DND-41 (cell line): ENCODE measurements around the gene TMEM63C.

Experiments used
- EZH2 ChIP-seq: IDR thresholded peaks from 3 replicates; pipeline ENCODE4 v1.6.1; 2012; ENCODE audit warnings: borderline replicate concordance, low read depth, mild to moderate bottlenecking, moderate library complexity, low read length, inconsistent platforms; ENCODE audit not compliant: severe bottlenecking
- TF ChIP-seq, protein P1 (sequence below): IDR thresholded peaks from 2 replicates; pipeline ENCODE4 v1.5.1; 2012; ENCODE audit warnings: borderline replicate concordance, low read length, moderate library complexity, mild to moderate bottlenecking; ENCODE audit not compliant: poor library complexity, severe bottlenecking; ENCODE audit errors: extremely low read depth

DNA sequence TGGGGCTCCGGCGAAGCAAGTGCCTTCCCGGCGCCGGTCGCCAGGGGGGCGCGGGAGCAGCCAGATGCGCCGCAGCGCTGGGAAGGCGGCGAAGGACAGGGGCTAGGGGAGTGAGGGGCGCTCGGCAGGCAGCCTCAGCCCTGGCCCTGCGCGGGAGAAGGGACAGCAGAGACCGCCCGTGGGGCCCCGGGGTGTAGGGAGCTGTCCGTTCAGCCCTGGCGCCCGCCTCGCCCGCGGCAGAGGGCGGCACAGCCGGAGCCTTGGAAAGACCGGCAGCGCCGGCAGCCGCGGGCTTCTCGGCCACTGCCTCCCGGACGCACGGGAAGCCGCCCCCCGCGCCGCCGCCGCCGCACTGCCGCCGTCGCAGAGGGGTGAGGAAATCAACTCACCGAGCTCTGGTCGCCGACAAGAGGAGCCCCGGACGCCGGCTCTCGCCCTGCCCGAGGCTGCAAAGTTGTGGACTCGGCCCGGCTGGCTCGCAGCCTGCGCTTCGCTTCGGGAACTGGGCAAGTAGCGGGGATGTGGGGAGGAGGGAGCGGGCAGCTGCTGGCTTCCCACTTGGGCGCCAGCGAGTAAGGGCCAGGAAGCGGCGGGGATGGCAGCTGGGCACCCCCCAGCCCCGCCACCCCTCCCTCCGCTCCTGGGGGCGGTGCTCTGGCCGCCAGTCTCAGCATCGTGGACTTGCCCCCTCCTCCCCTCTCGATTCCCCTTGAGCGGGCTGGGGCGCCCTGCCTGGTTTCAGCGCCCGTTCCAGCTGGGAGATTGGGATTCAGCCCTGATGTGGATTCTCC is 40.2 kb upstream of the TMEM63C start, which contains the start of gene ZDHHC22:
- TF ChIP-seq, protein P1, sequence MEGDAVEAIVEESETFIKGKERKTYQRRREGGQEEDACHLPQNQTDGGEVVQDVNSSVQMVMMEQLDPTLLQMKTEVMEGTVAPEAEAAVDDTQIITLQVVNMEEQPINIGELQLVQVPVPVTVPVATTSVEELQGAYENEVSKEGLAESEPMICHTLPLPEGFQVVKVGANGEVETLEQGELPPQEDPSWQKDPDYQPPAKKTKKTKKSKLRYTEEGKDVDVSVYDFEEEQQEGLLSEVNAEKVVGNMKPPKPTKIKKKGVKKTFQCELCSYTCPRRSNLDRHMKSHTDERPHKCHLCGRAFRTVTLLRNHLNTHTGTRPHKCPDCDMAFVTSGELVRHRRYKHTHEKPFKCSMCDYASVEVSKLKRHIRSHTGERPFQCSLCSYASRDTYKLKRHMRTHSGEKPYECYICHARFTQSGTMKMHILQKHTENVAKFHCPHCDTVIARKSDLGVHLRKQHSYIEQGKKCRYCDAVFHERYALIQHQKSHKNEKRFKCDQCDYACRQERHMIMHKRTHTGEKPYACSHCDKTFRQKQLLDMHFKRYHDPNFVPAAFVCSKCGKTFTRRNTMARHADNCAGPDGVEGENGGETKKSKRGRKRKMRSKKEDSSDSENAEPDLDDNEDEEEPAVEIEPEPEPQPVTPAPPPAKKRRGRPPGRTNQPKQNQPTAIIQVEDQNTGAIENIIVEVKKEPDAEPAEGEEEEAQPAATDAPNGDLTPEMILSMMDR, result no peak
- no peak for TF ChIP-seq EZH2
